Kidney capillary endothelial cell (primary cell): ENCODE data around the gene MAMLD1.

Experiments
- DNase-seq: peaks from one replicate; pipeline ENCODE4 v3.0.0-alpha.2; 2018; ENCODE audit warnings: low spot score

The MAMLD1 gene

DNA sequence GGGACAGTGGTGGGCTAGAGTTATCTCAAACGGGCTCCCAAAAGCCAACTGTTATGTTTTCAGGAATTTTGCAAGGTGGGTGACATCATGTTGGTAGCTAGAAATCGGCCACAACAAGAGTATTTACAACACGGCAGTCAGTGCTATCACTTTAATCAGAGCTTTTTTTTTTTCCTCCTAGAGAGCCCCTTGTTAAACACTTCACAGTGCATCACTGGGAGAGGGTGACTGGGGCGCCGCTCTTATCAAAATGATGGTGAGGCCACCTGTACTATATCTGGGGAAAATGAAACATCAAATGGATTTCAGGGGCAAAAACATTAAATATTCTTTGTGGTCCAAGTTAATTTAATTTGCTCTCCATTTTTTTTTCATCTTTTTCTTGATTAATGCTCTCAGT, 44.9 kb downstream of the MAMLD1 start:
- DNase-seq, result no peak

- no peak for DNase-seq
Observed at GRCh38 chrX:150408561-150408960, 45.4 kb downstream of the MAMLD1 start.

- no peak for DNase-seq
Observed at GRCh38 chrX:150409486-150409885, 46.4 kb downstream of the MAMLD1 start.

DNA sequence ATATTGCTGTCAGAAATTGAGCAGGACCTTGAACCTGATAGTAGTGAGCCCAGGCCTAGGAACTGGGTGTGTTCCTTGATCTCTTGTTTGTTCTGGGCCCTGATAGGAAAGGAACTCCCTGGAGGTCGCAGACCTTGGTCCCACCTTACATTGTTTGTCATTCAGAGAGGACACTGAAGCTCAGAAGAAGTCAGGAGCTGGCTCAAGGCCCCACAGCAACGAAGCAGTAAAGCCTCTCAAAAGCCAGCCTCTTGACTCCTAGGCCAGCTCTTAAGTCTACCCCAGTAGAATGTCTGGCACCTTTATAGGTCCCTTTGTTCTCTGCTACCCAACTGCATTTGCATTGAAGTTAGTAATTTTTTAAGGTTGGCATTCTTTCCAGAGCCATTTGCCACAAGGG, 46.8 kb downstream of the MAMLD1 start:
- no peak for DNase-seq

GRCh38 chrX:150410513-150410912, 47.4 kb downstream of the MAMLD1 start:
- no peak for DNase-seq

DNA sequence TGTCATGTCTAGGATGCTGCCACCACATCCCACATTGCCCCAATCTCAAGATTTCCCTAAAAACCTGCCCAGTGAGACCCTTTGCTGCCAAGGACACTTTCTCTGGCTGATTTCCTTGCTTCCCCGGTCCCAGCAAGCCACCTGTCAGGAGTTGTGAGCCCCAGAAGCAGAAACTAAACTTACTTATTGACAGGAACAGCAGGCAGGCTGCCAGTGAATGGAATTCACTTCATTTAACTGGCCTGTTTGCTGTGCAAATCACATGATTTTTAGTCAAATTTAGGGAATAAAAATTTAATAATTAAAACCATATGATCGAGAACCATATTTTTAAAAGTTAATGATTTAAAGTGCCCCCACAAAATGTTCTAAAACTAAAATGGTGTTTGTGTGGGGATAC, 48.5 kb downstream of the MAMLD1 start:
- DNase-seq, result no peak

DNA sequence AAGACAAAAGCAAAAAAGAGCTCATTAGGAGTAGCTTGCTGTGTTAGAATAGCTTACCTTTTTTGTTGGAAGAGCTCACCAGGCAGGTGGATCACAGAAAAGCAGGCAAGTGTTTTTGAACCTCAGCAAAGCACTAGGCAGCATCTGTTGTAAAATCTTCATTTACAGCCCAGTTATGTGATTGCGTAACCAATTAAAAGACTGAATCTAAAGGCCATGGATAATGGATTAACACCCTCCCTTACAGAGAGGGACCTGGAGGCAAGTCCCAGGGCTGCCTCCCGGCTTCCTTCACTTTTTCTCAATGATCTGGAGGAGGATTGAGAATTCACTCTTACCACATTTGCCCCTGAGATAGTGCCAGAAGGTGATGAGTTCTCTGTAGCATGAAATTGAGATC, 51.1 kb downstream of the MAMLD1 start:
- DNase-seq, result no peak

GRCh38 chrX:150416469-150416868, 53.4 kb downstream of the MAMLD1 start:
- DNase-seq, result no peak

DNA sequence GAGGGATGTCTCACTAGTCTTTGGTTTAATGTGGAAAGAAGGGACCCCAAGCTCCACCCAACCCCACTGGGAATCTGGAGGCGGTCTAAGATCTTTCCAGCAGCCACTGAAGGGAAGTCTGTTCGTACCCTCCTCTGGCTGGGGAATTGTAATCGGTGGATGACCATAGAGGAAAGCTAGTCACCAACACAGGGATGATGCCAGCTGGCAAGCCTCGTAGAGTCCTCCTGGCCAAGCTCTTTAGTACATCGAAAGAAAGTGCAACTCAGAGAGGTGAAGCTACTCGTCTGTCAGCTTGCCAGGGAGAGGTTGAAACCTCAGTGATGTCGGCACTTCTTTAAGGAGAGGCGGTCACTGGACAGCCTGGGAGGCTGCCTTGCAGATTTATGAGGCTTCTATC, 58.7 kb downstream of the MAMLD1 start:
- DNase-seq, result no peak

DNA sequence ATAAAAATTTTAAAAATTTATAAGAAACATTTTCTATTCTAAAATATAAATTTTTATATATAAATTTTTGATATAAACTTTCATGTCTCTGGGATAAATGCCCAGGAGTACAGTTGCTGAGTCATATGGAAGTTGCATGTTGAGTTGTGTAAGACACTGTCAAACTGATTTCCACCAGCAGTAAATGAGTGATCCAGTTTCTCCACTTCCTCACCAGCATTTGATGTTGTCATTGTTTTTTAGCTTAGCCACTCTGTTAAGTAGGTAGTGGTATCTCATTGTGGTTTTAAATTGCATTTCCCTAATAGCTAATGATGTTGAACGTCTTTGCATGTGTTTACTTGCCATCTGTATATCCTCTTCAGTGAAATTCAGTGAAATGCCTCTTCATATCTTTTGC, 66.5 kb downstream of the MAMLD1 start:
- DNase-seq, result no peak

DNA sequence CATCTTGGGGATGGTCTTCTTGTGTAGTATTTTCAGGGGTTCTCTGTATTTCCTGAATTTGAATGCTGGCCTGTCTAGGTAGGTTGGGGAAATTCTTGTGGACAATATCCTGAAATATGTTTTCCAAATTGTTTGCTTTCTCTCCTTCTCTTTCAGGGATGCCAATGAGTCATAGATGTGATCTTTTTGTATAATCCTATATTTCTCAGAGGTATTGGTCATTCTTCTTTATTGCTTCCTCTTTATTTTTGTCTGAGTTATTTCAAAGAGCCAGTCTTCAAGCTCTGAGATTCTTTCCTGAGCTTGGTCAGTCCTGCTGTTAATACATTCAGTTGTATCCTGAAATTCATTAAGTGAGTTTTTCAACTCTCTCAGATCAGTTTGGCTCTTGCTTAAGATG, 73.1 kb downstream of the MAMLD1 start:
- peak; percentile 4 for DNase-seq

DNA sequence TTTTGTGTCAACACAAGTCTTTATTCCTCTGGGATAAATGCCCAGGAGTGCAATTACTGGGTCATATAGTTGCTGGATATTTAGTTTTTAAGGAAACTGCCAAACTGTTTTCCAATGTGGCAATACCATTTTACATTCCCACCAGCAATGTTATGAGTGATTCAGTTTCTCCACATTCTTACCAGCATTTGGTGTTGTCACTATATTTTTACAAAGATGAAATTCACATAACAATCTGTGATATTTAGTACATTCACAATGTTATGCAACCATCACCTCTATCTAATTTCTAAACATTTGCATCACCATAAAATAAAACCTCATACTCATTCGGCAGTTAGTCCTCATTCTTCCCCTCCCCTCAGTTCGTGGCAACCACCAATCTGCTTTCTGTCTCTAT, 75.0 kb downstream of the MAMLD1 start:
- no peak for DNase-seq

- DNase-seq, result peak; percentile 41
Observed at GRCh38 chrX:150446151-150446550, 83.0 kb downstream of the MAMLD1 start.

DNA sequence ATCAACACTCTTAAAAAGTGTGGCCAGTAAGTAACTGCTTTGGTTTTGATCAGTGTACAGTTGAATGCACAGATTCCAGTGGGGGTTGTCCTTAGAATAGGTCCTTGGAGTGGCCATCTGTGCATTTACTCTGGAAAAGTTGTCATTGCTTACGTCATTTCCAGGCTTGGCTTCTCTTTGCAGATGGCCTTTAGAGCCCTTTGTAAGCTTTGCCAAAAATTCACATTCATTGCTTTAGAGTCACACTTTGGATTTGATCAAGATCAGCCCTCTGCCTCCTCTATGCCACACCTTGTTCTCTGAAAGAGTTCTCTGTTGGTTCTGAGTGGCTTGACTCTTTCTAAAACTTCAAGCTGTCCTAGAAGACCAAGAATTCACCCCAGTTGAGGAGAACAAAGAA, 83.9 kb downstream of the MAMLD1 start:
- DNase-seq, result no peak

GRCh38 chrX:150449313-150449712, 86.2 kb downstream of the MAMLD1 start:
- DNase-seq, result no peak

DNA sequence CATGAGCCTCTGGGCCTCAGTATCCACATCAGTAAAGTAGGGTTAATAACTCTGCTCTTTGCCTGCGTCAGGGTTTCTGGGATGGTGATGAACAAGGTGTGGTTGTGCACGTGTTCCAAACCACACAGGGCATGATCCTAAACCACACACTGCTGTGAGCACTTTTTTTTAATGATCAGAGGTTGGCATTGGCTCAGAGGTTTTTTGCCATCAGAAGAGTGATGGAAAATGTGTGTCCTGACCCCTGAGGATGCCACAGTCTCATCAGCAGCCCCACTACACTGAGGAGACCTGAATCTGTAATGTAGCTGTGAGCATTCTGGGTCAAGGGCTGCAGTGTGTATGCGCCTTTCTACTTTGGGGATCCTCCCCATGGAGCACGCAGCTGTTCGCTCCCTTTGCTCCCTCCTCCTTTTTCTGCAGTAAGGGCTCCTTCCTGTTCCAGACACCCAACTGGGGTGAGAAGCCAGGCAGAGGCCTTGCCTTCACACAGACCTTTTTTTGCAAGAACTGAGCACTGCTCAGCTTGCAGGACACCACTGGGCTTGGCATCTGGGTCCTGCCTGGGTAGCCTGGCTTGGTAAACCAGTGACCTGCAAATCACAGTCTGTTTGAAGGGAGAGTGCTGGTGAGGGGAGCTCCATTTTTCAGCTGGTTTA, 87.5 kb downstream of the MAMLD1 start:
- no peak for DNase-seq

DNA sequence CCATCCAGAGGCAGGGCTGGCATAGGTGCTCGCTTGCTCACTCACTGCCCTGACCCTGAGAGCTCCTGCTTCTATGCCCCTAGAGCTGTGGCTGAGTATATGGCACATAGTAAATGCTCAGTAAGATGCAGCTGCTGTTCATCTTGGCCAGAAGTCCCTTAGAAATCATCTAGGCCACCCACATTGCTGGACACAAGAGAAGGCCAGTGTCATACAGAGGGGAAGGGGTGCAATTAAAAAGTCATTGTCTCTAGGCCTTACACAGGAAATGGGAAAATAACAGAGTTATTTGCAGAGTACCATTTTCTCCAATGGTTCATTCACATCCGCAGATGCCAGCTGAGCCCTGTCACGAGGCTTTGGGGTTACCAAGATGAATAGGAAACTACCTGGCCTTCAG, 88.8 kb downstream of the MAMLD1 start:
- no peak for DNase-seq

- DNase-seq, result no peak
Observed at GRCh38 chrX:150454083-150454482, 91.0 kb downstream of the MAMLD1 start.

- no peak for DNase-seq
Observed at GRCh38 chrX:150454508-150455214, 91.5 kb downstream of the MAMLD1 start.

DNA sequence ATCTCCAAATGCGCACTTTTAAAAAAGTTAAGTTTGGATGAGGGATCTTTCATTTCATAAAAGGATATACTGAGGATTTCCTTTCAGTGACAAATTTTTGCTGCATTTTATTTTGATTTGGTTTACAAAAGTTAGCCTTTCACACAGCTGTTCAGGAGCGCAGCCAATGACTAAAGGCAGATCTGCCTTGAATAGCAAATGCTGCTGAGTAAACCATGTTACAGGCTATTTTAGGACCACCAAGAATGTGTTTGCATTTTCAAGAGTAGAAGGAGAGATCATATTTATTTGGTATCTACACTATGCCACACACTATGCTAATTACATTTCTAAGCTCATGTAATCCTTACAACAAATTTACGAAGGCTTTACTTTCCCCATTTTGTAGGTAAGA, 92.1 kb downstream of the MAMLD1 start:
- no peak for DNase-seq

GRCh38 chrX:150456466-150456865, 93.3 kb downstream of the MAMLD1 start:
- DNase-seq, result no peak

- DNase-seq, result no peak
Observed at GRCh38 chrX:150456941-150457340, 93.8 kb downstream of the MAMLD1 start.

DNA sequence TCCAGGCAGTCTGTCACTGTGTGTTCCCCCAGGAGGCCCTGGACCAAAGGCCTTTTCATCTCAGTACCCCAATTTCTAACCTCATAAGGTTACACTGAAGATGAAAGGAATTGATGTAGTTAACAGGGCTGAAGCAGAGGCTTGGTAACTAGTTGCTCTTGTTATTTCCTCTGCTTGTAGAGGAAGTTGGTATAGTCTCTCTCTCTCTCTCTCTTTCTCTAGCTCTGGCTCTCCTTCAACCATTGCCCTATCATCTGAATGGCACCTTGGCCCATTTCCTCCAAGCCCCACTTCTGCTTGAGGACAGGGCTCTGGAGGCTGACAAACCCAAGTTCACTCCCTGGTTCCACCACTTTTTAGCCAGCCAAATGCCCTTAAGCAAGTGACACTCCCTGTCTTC, 96.1 kb downstream of the MAMLD1 start:
- no peak for DNase-seq

DNA sequence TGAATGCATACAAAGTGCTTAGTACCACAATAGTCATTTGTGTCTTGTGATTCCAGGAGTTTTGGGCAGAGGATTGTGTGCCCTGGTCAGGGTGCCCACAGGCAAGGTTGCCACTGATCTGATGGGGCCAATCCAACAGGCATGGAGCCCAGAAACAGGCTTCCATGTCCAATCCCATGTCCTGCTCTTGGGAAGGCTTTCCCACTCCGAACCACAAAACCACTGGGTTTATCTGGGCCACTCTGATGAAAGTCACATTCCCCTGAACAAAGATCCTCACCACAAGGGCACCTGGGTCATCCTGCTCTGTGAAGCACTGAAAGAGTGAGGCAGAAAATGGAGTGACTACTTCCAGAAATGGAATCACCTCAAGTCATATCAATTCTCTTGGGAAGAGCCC, 96.9 kb downstream of the MAMLD1 start:
- no peak for DNase-seq
